Thyroid gland (tissue), 4 donors: Measurements from ENCODE around the gene SLC35F6.

Experiments
- CTCF ChIP-seq, 6 experiments: fragments of 200-600 bp in 3 of 6; fragments of 450-650 bp in 3 of 6; sonication (generic) in 3 of 6; IDR thresholded peaks; one replicate each; pipeline ENCODE4 v1.5.1; 2016 to 2019; ENCODE audit warnings: antibody characterized with exemption in 6 of 6, mild to moderate bottlenecking in 2 of 6, inconsistent platforms in 1 of 6, moderate library complexity in 1 of 6
- POLR2A ChIP-seq, 2 donors: fragments of 450-650 bp; IDR thresholded peaks; one replicate each; pipeline ENCODE4 v1.6.1; 2017; ENCODE audit warnings: antibody characterized with exemption in 2 of 2, mild to moderate bottlenecking in 2 of 2, moderate library complexity in 1 of 2

- TF ChIP-seq CTCF (IDR thresholded peaks at IDR 0.05) (no peak), POLR2A (IDR thresholded peaks at IDR 0.05) (no peak)
Observed at GRCh38 chr2:26735097-26735496, 29.0 kb upstream of the SLC35F6 start.
